OCI-LY7 (cell line): ENCODE results near the gene KDM2B.
"Not testable (repeated sequence)": the region's sequence is repeated elsewhere in the genome, so short reads cannot be mapped to it uniquely, and the experiment has no call there.

ENCODE experiments used
- EZH2phosphoT487 ChIP-seq: fragments of 200-600 bp; sonication (generic); IDR thresholded peaks from 2 replicates; pipeline ENCODE4 v1.6.1; 2018; ENCODE audit warnings: low read depth, borderline replicate concordance, mild to moderate bottlenecking, mixed run types, antibody characterized with exemption, low read length, moderate library complexity, mixed read lengths
- TF ChIP-seq, protein P1 (sequence below): fragments of 200-600 bp; sonication (generic); conservative IDR thresholded peaks from 2 replicates; pipeline ENCODE4 v1.5.1; 2014; ENCODE audit warnings: mild to moderate bottlenecking, antibody characterized with exemption, low read length, moderate library complexity, mixed read lengths

DNA sequence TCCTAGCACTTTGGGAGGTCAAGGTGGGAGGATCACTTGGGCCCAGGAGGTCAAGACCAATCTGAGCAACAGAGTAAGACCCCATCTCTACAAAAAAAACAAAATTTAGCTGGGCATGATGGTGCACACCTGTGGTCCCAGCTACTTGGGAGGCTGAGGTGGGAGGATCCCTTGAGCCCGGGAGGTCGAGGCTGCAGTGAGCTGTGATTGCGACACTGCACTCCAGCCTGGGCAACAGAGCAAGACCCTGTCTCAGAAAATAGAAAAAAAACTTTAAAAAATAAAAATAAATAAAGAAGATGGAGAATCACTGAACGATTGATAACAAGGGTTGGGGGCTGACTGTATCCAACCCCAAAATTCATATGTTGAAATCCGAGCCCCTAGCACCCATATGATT is 96.3 kb downstream of the KDM2B start:
- TF ChIP-seq, protein P1, sequence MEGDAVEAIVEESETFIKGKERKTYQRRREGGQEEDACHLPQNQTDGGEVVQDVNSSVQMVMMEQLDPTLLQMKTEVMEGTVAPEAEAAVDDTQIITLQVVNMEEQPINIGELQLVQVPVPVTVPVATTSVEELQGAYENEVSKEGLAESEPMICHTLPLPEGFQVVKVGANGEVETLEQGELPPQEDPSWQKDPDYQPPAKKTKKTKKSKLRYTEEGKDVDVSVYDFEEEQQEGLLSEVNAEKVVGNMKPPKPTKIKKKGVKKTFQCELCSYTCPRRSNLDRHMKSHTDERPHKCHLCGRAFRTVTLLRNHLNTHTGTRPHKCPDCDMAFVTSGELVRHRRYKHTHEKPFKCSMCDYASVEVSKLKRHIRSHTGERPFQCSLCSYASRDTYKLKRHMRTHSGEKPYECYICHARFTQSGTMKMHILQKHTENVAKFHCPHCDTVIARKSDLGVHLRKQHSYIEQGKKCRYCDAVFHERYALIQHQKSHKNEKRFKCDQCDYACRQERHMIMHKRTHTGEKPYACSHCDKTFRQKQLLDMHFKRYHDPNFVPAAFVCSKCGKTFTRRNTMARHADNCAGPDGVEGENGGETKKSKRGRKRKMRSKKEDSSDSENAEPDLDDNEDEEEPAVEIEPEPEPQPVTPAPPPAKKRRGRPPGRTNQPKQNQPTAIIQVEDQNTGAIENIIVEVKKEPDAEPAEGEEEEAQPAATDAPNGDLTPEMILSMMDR, result not testable (repeated sequence)
- TF ChIP-seq EZH2phosphoT487, result not testable (repeated sequence)
